Measurements from ENCODE around the gene APLP2. TPM values are rescaled to one million over a fixed set of nuclear protein-coding genes. Genes with fewer than 3 reads are reported as not detected.

The APLP2 gene
- total RNA-seq, 1 experiment from 2014 or later, result 345 TPM

- no peak overlapping the region for H2AFZ ChIP-seq (ENCODE audit: low read length)
- H3K36me3 ChIP-seq (ENCODE audit: low read depth, low read length), result no peaks in the 10 kb centered on the region
- DNase-seq, result no peak
- peaks cover 37% of the 10 kb centered on the region for H4K20me1 ChIP-seq (ENCODE audit: low read length)
- H3K9me3 ChIP-seq (ENCODE audit: low read length), result no peaks in the 10 kb centered on the region
- POLR2A ChIA-PET (ENCODE audit: unreplicated experiment), result no interaction called here
- H3K9ac ChIP-seq (ENCODE audit: low read length), result no peak overlapping the region
- H3K4me2 ChIP-seq (ENCODE audit: low read length), result no peak overlapping the region
- H3K4me1 ChIP-seq (ENCODE audit: insufficient read depth, low read length), result peaks cover 9% of the 10 kb centered on the region
- no peak overlapping the region for H3K4me3 ChIP-seq (ENCODE audit: low read length)
- CTCF ChIA-PET, result no interaction called here
- no peaks in the 10 kb centered on the region for H3K27me3 ChIP-seq (ENCODE audit: low read length)
- ATAC-seq, result no peak
- H3K27ac ChIP-seq (ENCODE audit: low read length), result no peak overlapping the region
- TF ChIP-seq EZH2phosphoT487 (IDR thresholded peaks at IDR 0.05; ENCODE audit: borderline replicate concordance, low read length) (no peak), CTCF (conservative IDR thresholded peaks at IDR 0.05; ENCODE audit: low read depth, low read length) (no peak), EZH2 (IDR thresholded peaks at IDR 0.05; ENCODE audit: low read length, unreplicated experiment) (no peak)
- peaks cover 6% of the 10 kb centered on the region for H3F3A ChIP-seq (ENCODE audit: low read length, unreplicated experiment)
- no peaks in the 10 kb centered on the region for H3K9me2 ChIP-seq (replicated peaks; ENCODE audit: low read length)
- peaks cover 92% of the 10 kb centered on the region for H3K79me2 ChIP-seq (ENCODE audit: low read length)
- intact Hi-C loops (cut with micrococcal nuclease), result no loop called here
- no TSS peak for BruUV-seq (replicated peaks)
Measured at GRCh38 chr11:130097285-130097684, 27.6 kb downstream of the APLP2 start.

GRCh38 chr11:130099356-130099755, 29.7 kb downstream of the APLP2 start:
- no peak for DNase-seq
- no peaks in the 10 kb centered on the region for H3K36me3 ChIP-seq (ENCODE audit: low read depth, low read length)
- no peak overlapping the region for H3K4me3 ChIP-seq (ENCODE audit: low read length)
- H3K4me1 ChIP-seq (ENCODE audit: insufficient read depth, low read length), result peaks cover 26% of the 10 kb centered on the region
- H3K79me2 ChIP-seq (ENCODE audit: low read length), result peaks cover 97% of the 10 kb centered on the region
- no peaks in the 10 kb centered on the region for H3K9me3 ChIP-seq (ENCODE audit: low read length)
- no peak overlapping the region for H3K4me2 ChIP-seq (ENCODE audit: low read length)
- no peak for ATAC-seq
- H3K27ac ChIP-seq (ENCODE audit: low read length), result no peak overlapping the region
- no peaks in the 10 kb centered on the region for H3K9me2 ChIP-seq (replicated peaks; ENCODE audit: low read length)
- H3F3A ChIP-seq (ENCODE audit: low read length, unreplicated experiment), result peaks cover 13% of the 10 kb centered on the region
- peaks cover 52% of the 10 kb centered on the region for H4K20me1 ChIP-seq (ENCODE audit: low read length)
- ChIA-PET POLR2A (ENCODE audit: unreplicated experiment) (no interaction called here), CTCF (no interaction called here)
- no peaks in the 10 kb centered on the region for H3K27me3 ChIP-seq (ENCODE audit: low read length)
- intact Hi-C loops (cut with micrococcal nuclease), result no loop called here
- TF ChIP-seq CTCF (conservative IDR thresholded peaks at IDR 0.05; ENCODE audit: low read depth, low read length), result no peak
- TF ChIP-seq EZH2 (IDR thresholded peaks at IDR 0.05; ENCODE audit: low read length, unreplicated experiment), result no peak
- no peak for TF ChIP-seq EZH2phosphoT487 (IDR thresholded peaks at IDR 0.05; ENCODE audit: borderline replicate concordance, low read length)
- BruUV-seq (replicated peaks), result no TSS peak
- no peak overlapping the region for H3K9ac ChIP-seq (ENCODE audit: low read length)
- no peak overlapping the region for H2AFZ ChIP-seq (ENCODE audit: low read length)

GRCh38 chr11:130100381-130101095, 30.8 kb downstream of the APLP2 start:
- Histone ChIP-seq H3K4me1 (ENCODE audit: insufficient read depth, low read length) (peaks cover 26% of the 10 kb centered on the region), H3K27me3 (ENCODE audit: low read length) (no peaks in the 10 kb centered on the region), H3F3A (ENCODE audit: low read length, unreplicated experiment) (peaks cover 13% of the 10 kb centered on the region), H3K9ac (ENCODE audit: low read length) (no peak overlapping the region), H3K9me3 (ENCODE audit: low read length) (no peaks in the 10 kb centered on the region), H3K79me2 (ENCODE audit: low read length) (peaks cover 97% of the 10 kb centered on the region), H2AFZ (ENCODE audit: low read length) (no peak overlapping the region), H4K20me1 (ENCODE audit: low read length) (peaks cover 61% of the 10 kb centered on the region), H3K27ac (ENCODE audit: low read length) (no peak overlapping the region), H3K4me3 (ENCODE audit: low read length) (no peak overlapping the region), H3K4me2 (ENCODE audit: low read length) (no peak overlapping the region), H3K9me2 (replicated peaks; ENCODE audit: low read length) (no peaks in the 10 kb centered on the region), H3K36me3 (ENCODE audit: low read depth, low read length) (no peaks in the 10 kb centered on the region)
- intact Hi-C loops (cut with micrococcal nuclease), result no loop called here
- ChIA-PET CTCF (no interaction called here), POLR2A (ENCODE audit: unreplicated experiment) (interaction anchor here (0.5 to 0.6 kb wide), 2 partner anchors 46 to 97 kb away, joined by 4 read pairs; no protein-coding TSS in a partner anchor)
- no peak for TF ChIP-seq CTCF (conservative IDR thresholded peaks at IDR 0.05; ENCODE audit: low read depth, low read length)
- BruUV-seq (replicated peaks), result no TSS peak
- no peak for ATAC-seq
- no peak for DNase-seq
